NCI-H1105 (cell line): ENCODE data around the gene KIAA1671.
A peak's percentile ranks its signal among the peaks of the same experiment; 100 is the strongest.

Experiments
- DNase-seq: peaks from one replicate; lab custom pipeline; 2025; lab: John Stamatoyannopoulos, UW

Gene KIAA1671

GRCh38 chr22:25068707-25069106 lies 116.2 kb downstream of the KIAA1671 start:
- no peak for DNase-seq

- no peak for DNase-seq
These were observed 116.9 kb downstream of the KIAA1671 start for GRCh38 chr22:25069426-25069757.

DNA sequence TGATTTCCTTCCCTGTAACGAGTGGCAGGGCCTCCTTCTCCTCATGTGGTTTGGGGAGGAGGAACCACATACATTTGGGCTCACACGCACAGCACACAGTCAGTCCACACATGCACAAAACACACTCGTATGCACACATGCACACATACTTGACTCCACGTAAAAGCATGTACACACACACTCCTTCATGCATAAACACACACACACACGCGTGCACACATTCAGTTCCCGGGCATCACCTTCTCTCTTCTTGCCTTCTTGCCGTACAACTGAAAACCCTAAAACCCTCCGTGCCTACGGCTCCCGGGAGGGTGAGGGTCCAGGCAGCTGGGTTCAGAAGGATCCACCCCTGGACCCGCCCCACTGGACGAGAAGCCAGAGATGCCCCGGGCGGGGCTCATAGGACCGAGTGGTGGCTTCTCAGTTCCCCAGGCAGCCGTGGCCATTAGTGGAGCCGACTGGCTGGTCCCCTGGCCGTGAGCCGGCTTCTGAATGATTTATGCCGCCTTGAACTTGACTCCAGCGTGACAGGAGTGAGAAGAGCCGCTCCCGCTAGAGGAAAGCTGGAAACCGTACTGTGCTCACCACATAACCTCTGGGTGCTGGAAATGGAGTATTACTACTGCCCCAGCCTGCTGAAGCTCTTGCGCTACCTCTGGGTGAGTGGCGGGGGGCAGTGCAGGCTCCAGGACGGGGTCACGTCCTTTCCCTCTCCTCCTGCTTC lies 117.4 kb downstream of the KIAA1671 start:
- no peak for DNase-seq

DNA sequence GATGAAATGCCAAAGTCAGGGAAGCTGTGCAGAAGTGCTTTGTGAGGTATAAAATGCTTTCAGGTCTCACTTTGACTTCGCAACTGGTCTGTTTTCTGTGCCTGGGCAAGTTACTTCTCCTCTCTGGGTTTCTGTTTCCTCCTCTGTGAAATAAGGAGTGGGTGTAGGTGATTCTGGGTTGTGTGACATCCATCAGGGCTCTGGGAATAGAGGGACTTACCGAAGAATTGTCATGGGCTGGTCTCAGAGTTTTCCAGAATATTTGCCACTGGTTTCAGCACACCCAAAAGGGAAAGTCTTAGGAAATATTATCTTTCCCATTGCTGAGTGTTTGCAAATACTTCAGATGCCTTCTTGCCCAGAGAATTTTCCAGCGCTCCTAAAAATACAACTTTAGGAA lies 118.4 kb downstream of the KIAA1671 start:
- no peak for DNase-seq

DNA sequence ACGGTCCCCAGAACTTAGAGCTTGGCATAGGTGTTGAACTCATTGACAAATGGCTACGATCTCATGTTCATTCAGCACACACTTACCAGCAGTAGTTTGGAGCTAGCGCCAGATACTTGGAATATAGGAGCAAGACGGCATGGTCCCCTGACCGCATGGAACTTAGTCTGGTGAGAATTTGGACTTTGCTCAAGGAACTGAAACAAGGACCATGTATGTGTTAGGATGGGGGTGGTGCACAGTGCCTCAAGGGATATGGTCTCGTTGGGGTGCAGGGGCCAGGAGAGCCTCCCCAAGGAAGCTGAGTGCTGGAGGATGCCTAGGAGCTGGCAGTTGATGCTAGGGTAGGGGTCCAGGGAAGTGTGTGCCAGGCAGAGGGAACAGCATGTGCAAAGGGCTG lies 119.2 kb downstream of the KIAA1671 start:
- no peak for DNase-seq

- no peak for DNase-seq
These were observed 119.9 kb downstream of the KIAA1671 start for GRCh38 chr22:25072406-25072805.

- no peak for DNase-seq
These were observed 123.8 kb downstream of the KIAA1671 start for GRCh38 chr22:25076336-25076735.

- DNase-seq: no peak
These were observed 124.5 kb downstream of the KIAA1671 start for GRCh38 chr22:25077056-25077455.

GRCh38 chr22:25077964-25078363 lies 125.4 kb downstream of the KIAA1671 start:
- DNase-seq: no peak

DNA sequence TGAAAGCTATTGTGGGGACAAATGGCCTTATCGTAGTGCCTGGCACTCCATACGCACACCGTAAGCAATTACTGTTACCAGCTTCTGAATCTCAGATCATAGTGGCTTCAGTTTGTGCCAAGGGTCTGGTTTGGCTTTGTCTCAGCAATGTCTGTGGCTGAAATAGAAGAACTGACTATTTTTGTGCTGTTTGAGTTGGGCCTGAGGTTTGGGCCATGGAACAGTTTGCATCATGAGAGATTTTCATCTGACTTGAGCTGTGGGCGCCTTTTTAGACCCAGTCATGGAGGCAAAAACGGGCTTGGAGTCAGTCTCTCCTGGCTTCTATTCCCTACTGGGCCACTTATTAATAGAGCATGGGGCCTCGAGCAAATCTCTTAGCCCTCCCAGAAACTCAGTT lies 126.1 kb downstream of the KIAA1671 start:
- no peak for DNase-seq

GRCh38 chr22:25080855-25081254 lies 128.3 kb downstream of the KIAA1671 start:
- no peak for DNase-seq

DNA sequence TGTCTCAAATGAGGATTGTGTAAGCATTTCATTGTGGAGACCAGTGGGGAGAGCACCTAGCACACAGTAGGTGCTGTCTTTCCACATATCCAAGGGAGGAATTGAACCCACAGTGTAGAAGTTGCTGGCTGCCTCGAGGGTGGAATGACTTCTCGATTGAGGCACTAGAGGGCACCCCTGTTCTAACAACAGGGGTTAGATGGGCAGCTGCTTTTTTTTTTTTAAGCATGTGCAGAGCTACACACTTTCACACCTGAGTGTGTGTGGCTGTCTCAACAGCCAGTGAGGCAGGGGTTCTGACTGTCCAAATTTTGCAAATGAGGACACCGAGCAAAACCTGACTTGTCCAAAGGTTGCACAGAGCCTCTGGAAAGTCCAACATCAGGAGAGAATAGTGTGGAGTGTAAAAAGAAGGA lies 128.9 kb downstream of the KIAA1671 start:
- peak; percentile 17 for DNase-seq

DNA sequence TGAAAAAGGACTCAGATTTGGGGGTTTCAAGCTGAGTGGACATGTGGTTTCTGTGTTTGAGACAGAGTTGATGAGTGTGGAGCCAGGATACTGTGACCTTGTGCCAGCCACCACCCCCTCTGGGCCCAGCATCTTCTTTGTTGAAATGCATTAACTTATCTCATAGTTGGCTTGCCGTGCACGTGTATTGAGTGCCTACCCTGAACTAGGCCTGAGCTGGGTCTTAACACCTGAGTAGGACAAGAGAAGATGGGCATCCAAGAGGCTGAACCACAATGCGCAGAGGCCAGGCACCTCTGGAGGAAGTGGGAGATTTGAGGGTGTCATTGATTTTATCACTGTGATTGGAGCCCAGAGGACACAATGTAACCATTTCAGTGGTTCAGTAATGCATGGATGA lies 129.6 kb downstream of the KIAA1671 start:
- DNase-seq: no peak

- no peak for DNase-seq
These were observed 130.7 kb downstream of the KIAA1671 start for GRCh38 chr22:25083056-25083806.

- no peak for DNase-seq
These were observed 131.3 kb downstream of the KIAA1671 start for GRCh38 chr22:25083807-25084200.

DNA sequence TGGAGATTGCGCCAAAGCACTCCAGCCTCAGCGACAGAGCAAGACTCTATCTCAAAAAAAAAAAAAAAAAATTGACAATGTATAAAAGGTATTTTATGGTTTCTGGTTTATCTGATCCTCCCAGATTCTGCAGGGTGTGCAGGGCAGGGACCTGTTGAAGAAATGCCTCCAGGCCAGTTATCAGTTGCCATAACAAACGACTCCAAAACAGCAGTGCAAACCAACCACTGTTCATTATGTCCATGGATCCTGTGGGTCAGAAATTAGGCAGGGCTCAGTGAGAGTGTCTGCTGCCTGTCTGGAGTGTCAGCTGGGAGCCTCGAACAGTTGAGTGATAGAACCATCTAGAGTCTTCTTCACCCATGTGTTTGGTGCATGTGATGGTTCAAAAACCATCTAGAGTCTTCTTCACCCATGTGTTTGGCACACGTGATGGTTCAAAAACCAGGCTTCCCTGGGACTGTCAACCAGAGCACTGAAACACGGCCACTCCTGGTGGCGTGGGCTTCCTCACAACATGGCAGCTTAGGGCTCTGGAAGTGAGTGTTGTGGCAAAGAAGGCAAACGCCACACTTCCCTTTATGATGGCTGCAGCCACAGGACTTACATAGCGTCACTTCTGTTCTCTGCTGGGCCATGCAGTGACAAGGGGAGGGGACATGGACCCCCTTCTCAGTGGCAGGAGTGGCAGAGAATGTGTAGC lies 132.0 kb downstream of the KIAA1671 start:
- no peak for DNase-seq

- DNase-seq: no peak
These were observed 132.6 kb downstream of the KIAA1671 start for GRCh38 chr22:25085156-25085555.

GRCh38 chr22:25085930-25086901 lies 133.7 kb downstream of the KIAA1671 start:
- no peak for DNase-seq

- no peak for DNase-seq
These were observed 134.4 kb downstream of the KIAA1671 start for GRCh38 chr22:25086902-25087282.

- DNase-seq: no peak
These were observed 137.8 kb downstream of the KIAA1671 start for GRCh38 chr22:25090225-25090890.

DNA sequence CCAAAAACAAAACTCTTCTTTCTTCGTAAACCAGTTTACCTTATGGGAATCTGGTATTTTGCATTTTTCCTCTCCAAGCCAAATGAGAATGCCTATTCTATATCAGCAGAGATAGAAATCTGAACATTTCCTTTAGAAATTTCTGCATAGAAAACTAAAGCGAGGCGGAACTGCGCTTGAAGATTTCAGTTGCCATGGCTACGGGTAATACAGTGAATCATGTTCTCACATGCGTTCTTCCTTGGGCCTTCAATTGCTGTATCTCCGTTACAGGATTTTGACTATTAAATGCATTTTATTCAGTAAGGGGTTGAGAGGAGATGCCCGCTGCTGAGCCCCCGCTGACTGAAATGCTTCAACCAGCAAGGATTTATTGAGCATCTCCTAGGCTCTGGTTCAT lies 138.9 kb downstream of the KIAA1671 start:
- no peak for DNase-seq
